OCI-LY3 (cell line): ENCODE measurements around the gene PPP1R1B.
A peak's percentile ranks its signal among the peaks of the same experiment; 100 is the strongest.

ENCODE experiments used
- H2AFZ ChIP-seq: fragments of 200-600, 300-600 bp; shearing (Covaris generic); 2 replicates; pipeline ENCODE4 v1.6.0; 2014; ENCODE audit warnings: antibody characterized with exemption, low read depth, low read length
- H3K27ac ChIP-seq: fragments of 200-600, 300-600 bp; sonication (generic); 2 replicates; pipeline ENCODE4 v1.5.1; 2014; ENCODE audit warnings: mild to moderate bottlenecking, low read length, moderate library complexity, mixed read lengths
- H3K27me3 ChIP-seq: fragments of 200-600, 300-600 bp; sonication (generic); 2 replicates; pipeline ENCODE4 v1.6.1; 2014; ENCODE audit warnings: low read depth, low read length, mixed read lengths
- H3K36me3 ChIP-seq: fragments of 200-600, 300-600 bp; sonication (generic); replicated peaks from 2 replicates; pipeline ENCODE3; 2014; ENCODE audit warnings: low read depth, low read length, mixed read lengths
- H3K4me1 ChIP-seq: fragments of 300-600, 200-600 bp; sonication (generic); 2 replicates; pipeline ENCODE4 v1.6.1; 2014; ENCODE audit warnings: low read length, mixed read lengths
- H3K4me2 ChIP-seq: fragments of 200-600, 300-600 bp; sonication (generic); 2 replicates; pipeline ENCODE4 v1.6.1; 2014; ENCODE audit warnings: low read length, mixed read lengths
- H3K4me3 ChIP-seq: fragments of 300-600, 200-600 bp; sonication (generic); 2 replicates; pipeline ENCODE4 v1.5.1; 2014; ENCODE audit warnings: antibody characterized with exemption, mild to moderate bottlenecking, low read length, moderate library complexity
- H3K79me2 ChIP-seq: fragments of 300-600, 200-600 bp; shearing (Covaris generic); 2 replicates; pipeline ENCODE4 v1.6.1; 2014; ENCODE audit warnings: mild to moderate bottlenecking, low read length, mixed read lengths
- H3K9ac ChIP-seq: fragments of 300-600, 200-600 bp; shearing (Covaris generic); 2 replicates; pipeline ENCODE4 v1.6.0; 2014; ENCODE audit warnings: mild to moderate bottlenecking, low read length, moderate library complexity
- H3K9me3 ChIP-seq: fragments of 200-600, 300-600 bp; shearing (Covaris generic); 2 replicates; pipeline ENCODE4 v1.6.1; 2014; ENCODE audit warnings: low read length, mixed read lengths; ENCODE audit not compliant: insufficient read depth
- H4K20me1 ChIP-seq: fragments of 200-600, 300-600 bp; sonication (generic); 2 replicates; pipeline ENCODE4 v1.6.1; 2016; ENCODE audit warnings: low read length, mixed read lengths; ENCODE audit not compliant: insufficient read depth
- CTCF ChIP-seq: fragments of 200-600, 300-600 bp; sonication (generic); IDR thresholded peaks from 2 replicates; pipeline ENCODE4 v1.5.1; 2014; ENCODE audit warnings: antibody characterized with exemption, low read length, low read depth
- EZH2phosphoT487 ChIP-seq: fragments of 200-600 bp; shearing (Covaris generic); IDR thresholded peaks from 2 replicates; pipeline ENCODE4 v1.6.1; 2018; ENCODE audit warnings: antibody characterized with exemption, mixed run types, low read depth

PPP1R1B gene

GRCh38 chr17:39652587-39653315 lies 26.0 kb downstream of the PPP1R1B start:
- H3K4me3 ChIP-seq, result no peak overlapping the region
- H3K9ac ChIP-seq, result no peak overlapping the region
- H3K4me2 ChIP-seq, result no peak overlapping the region
- H3K27ac ChIP-seq, result no peak overlapping the region
- no peak for TF ChIP-seq CTCF
- TF ChIP-seq EZH2phosphoT487, result no peak
- no peaks in the 10 kb centered on the region; the same call in 1 of the 2 replicates for H4K20me1 ChIP-seq
- no peaks in the 10 kb centered on the region for H3K27me3 ChIP-seq
- no peak overlapping the region for H2AFZ ChIP-seq
- no peaks in the 10 kb centered on the region for H3K79me2 ChIP-seq
- no peaks in the 10 kb centered on the region for H3K4me1 ChIP-seq
- H3K9me3 ChIP-seq, result no peaks in the 10 kb centered on the region
- H3K36me3 ChIP-seq, result no peaks in the 10 kb centered on the region

GRCh38 chr17:39653316-39653661 lies 26.5 kb downstream of the PPP1R1B start:
- no peaks in the 10 kb centered on the region for H3K4me1 ChIP-seq
- H3K4me2 ChIP-seq, result no peak overlapping the region
- H3K4me3 ChIP-seq, result no peak overlapping the region
- H2AFZ ChIP-seq, result no peak overlapping the region
- no peaks in the 10 kb centered on the region for H3K79me2 ChIP-seq
- no peak overlapping the region for H3K27ac ChIP-seq
- no peak overlapping the region for H3K9ac ChIP-seq
- no peaks in the 10 kb centered on the region; the same call in 1 of the 2 replicates for H4K20me1 ChIP-seq
- no peaks in the 10 kb centered on the region for H3K9me3 ChIP-seq
- H3K36me3 ChIP-seq, result peaks cover 4% of the 10 kb centered on the region
- no peak for TF ChIP-seq EZH2phosphoT487
- TF ChIP-seq CTCF, result no peak
- H3K27me3 ChIP-seq, result no peaks in the 10 kb centered on the region

- Histone ChIP-seq H3K79me2 (no peaks in the 10 kb centered on the region), H3K9me3 (no peaks in the 10 kb centered on the region), H3K4me3 (no peak overlapping the region), H3K27ac (no peak overlapping the region), H3K4me1 (peaks cover 3% of the 10 kb centered on the region), H3K9ac (no peak overlapping the region), H3K36me3 (peaks cover 4% of the 10 kb centered on the region), H2AFZ (no peak overlapping the region), H3K27me3 (no peaks in the 10 kb centered on the region), H4K20me1 (no peaks in the 10 kb centered on the region; the same call in 1 of the 2 replicates), H3K4me2 (no peak overlapping the region)
- TF ChIP-seq EZH2phosphoT487 (no peak), CTCF (peak; percentile 90)
Observed at GRCh38 chr17:39653662-39654331, 27.0 kb downstream of the PPP1R1B start.

- no peak overlapping the region for H3K27ac ChIP-seq
- no peaks in the 10 kb centered on the region; the same call in 1 of the 2 replicates for H4K20me1 ChIP-seq
- no peaks in the 10 kb centered on the region for H3K27me3 ChIP-seq
- H3K4me2 ChIP-seq, result no peak overlapping the region
- no peak overlapping the region for H3K9ac ChIP-seq
- no peak overlapping the region for H3K4me3 ChIP-seq
- no peaks in the 10 kb centered on the region for H3K79me2 ChIP-seq
- H3K9me3 ChIP-seq, result no peaks in the 10 kb centered on the region
- no peak overlapping the region for H2AFZ ChIP-seq
- peaks cover 16% of the 10 kb centered on the region for H3K4me1 ChIP-seq
- TF ChIP-seq EZH2phosphoT487 (no peak), CTCF (no peak)
- H3K36me3 ChIP-seq, result peaks cover 4% of the 10 kb centered on the region
Observed at GRCh38 chr17:39655105-39655504, 28.4 kb downstream of the PPP1R1B start.
